Brain microvascular endothelial cell (primary cell): ENCODE measurements around the gene TGFBR1.

Experiments
- DNase-seq: peaks from one replicate; pipeline ENCODE4 v3.0.0-alpha.2; 2020
- H3K27ac ChIP-seq: fragments of 250-450 bp; sonication (Bioruptor Pico); 2 replicates; pipeline ENCODE4 v1.5.1; 2020; ENCODE audit warnings: mild to moderate bottlenecking, moderate library complexity
- H3K27me3 ChIP-seq: fragments of 250-450 bp; sonication (Bioruptor Pico); replicated peaks from 2 replicates; pipeline ENCODE4 v1.5.1; 2020; ENCODE audit warnings: mild to moderate bottlenecking
- H3K36me3 ChIP-seq: fragments of 250-450 bp; sonication (Bioruptor Pico); replicated peaks from 2 replicates; pipeline ENCODE4 v1.5.1; 2020; ENCODE audit warnings: mild to moderate bottlenecking
- H3K4me3 ChIP-seq: 2 replicates; pipeline ENCODE4 v1.5.1; 2011; ENCODE audit warnings: low read depth, mild to moderate bottlenecking, control low read depth, low read length, moderate library complexity
- in situ Hi-C: cut with HindIII; loops from 2 replicates; pipeline ENCODE4 v1.10.0; 2017; ENCODE audit warnings: low sequenced_read_pairs, low pct_ligation_motif_present
- TF ChIP-seq, protein P1 (sequence below): IDR thresholded peaks from 2 replicates; pipeline ENCODE4 v1.5.1; 2011; ENCODE audit warnings: low read depth, mild to moderate bottlenecking, moderate library complexity, low read length, control low read depth, inconsistent platforms; ENCODE audit errors: missing control alignments

TGFBR1 gene

DNA sequence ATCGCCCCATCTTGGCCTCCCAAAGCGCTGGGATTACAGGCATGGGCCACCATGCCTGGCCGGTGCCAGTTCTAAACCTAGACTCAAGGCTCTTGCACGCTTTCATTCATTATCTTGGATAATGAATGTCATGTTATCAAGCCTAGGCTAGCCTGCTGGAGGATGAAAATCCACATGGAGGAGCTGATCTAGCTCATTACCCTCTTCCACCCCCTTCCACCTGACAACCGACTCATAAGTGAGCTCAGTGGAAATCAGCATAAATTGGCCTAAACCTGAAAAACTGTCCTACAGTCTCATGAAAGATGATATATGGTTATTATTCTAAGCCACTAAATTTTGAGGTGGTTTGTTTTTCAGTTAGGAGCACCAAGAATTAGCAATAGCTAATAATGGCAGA, 3.6 kb upstream of the TGFBR1 start:
- H3K4me3 ChIP-seq, result no peak overlapping the region
- H3K27ac ChIP-seq, result no peak overlapping the region
- TF ChIP-seq, protein P1, sequence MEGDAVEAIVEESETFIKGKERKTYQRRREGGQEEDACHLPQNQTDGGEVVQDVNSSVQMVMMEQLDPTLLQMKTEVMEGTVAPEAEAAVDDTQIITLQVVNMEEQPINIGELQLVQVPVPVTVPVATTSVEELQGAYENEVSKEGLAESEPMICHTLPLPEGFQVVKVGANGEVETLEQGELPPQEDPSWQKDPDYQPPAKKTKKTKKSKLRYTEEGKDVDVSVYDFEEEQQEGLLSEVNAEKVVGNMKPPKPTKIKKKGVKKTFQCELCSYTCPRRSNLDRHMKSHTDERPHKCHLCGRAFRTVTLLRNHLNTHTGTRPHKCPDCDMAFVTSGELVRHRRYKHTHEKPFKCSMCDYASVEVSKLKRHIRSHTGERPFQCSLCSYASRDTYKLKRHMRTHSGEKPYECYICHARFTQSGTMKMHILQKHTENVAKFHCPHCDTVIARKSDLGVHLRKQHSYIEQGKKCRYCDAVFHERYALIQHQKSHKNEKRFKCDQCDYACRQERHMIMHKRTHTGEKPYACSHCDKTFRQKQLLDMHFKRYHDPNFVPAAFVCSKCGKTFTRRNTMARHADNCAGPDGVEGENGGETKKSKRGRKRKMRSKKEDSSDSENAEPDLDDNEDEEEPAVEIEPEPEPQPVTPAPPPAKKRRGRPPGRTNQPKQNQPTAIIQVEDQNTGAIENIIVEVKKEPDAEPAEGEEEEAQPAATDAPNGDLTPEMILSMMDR, result no peak
- H3K36me3 ChIP-seq, result no peaks in the 10 kb centered on the region
- no peaks in the 10 kb centered on the region for H3K27me3 ChIP-seq
- in situ Hi-C loops, result no loop called here
- no peak for DNase-seq

DNA sequence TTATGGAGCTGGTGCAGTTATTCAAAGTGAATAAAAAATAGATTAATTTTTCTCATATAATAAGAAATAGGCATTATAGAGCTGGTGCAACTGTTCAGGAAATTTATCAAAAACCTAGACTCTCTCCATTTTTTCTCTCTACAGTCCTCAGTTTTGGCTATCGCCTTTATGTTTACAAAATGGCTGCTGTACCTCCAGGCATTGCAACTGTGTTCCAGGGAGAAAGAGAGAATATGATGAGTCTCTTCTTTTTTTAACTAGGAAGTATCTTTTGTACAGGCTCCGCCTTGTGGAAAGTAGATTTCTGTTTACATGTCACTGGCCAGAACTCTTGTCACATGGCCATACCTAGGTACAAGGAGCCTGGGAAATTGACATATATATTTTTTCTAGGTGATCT, 3.1 kb upstream of the TGFBR1 start:
- TF ChIP-seq, protein P1, result no peak

DNA sequence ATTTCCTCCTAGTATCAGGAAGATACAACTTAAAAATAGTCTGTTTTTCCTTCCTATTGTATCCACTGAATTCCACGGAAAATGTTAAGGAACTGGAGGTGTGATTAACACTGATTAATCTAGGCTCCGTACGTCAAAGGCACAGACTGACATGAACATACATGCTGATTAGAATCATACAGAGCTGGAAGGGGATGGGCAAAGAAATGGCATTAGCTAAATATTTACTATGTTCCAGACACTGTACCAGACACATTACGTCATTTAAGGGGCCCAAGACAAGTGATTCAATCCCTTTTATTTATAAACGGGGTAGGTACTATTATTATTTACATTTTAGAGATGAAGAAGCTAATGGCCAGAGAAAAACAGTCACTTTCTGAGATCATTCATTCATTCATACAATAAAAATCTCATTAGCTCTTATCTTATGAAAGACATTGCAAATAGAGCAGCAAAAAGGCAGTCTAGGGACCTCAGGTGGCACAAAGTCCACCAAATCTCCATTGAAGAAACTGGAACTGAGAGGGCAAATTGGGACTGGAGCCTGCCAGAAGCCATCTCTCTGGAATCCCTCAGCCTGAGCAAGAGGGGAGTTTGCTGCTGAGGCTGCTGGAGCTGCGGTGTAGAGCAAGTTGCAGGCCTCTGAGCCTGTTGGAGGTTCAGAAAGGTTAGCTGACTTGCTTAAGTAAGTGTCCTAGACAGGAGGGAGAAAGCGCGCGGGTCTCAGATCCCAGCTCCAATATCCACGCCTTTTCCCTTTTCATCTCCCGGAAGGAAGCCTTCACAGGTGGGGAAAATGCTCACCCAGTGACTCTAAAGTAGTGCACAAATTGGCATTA, 1.6 kb upstream of the TGFBR1 start:
- no peak for DNase-seq
- Histone ChIP-seq H3K27me3 (no peaks in the 10 kb centered on the region), H3K27ac (no peak overlapping the region), H3K4me3 (no peak overlapping the region), H3K36me3 (no peaks in the 10 kb centered on the region)
- in situ Hi-C loops, result no loop called here
- TF ChIP-seq, protein P1, result no peak

More for the DNA sequence above, 3.1 kb upstream of the TGFBR1 start:
- Histone ChIP-seq H3K36me3 (no peaks in the 10 kb centered on the region), H3K27me3 (no peaks in the 10 kb centered on the region), H3K4me3 (no peak overlapping the region), H3K27ac (no peak overlapping the region)
- in situ Hi-C loops, result no loop called here
- DNase-seq, result no peak

DNA sequence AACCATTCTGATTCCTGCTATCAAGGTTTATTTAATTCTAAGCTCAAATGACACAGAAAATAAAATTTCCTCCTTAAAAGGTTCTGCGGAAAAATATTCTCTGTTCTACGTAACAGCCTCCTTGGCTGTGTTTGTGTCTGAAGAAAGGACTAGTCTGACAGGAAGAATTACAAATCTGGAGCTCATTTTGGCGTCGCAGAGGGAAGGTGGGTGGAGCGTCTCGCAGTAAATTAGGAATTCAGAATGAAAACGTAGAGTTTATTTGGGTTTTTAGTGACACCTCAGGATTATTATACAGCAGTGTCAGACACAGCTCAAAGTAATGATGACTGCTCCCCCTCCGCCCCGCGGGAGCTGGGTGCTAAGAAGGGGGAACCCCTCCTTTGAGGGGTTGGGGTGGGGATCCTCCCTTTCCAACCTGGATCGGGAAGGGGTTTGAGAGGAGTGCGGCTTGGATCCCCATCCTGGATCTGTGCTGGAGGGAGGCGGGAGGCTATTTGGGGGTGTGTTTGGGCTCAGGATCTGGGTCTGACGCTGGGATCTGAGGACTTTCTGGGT, 933 bp upstream of the TGFBR1 start:
- Histone ChIP-seq H3K27ac (peak overlapping the region; percentile 68), H3K36me3 (no peaks in the 10 kb centered on the region), H3K4me3 (peak overlapping the region; percentile 59), H3K27me3 (no peaks in the 10 kb centered on the region)
- in situ Hi-C loops, result no loop called here
- TF ChIP-seq, protein P1, result no peak
- peak; percentile 18 for DNase-seq

DNA sequence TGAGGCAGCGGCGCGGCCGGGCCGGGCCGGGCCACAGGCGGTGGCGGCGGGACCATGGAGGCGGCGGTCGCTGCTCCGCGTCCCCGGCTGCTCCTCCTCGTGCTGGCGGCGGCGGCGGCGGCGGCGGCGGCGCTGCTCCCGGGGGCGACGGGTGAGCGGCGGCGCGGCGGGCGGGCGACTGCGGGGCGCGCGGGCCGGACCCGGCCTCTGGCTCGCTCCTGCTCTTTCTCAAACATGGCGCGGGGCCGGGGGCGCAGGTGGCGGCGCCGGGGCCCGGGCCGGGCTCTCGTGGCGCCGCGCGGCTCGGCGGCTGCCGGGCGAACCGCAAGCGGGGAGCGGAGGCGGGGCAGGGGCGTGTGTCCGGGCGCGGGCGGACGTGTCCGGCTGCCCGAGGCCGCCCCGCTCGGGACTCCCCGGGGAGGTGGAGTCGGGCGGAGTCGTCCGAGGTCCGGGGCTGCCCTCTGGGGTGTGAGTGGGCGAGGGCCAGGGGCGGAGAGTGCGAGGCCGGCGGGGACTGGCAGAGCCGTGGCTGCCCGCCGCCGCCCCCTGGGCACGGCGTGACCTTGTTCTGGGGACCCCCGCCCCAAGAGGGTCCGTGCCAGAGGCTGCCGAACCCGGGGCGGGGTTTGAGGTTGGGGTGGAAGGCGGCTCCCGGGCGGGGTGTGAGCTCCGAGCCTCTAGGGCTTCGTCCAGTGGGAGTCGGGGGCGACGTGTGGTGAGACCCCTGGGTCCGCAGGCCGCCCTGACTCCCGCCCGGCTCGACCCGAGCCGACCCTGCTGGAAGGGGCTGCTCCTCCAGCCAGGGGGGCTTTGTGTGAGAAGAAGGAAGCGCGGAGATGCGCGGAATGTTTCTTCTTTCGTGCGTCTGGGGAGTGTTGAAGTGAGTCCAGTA, 485 bp downstream of the TGFBR1 start:
- in situ Hi-C loops, result no loop called here
- no peaks in the 10 kb centered on the region for H3K36me3 ChIP-seq
- peak overlapping the region; percentile 95 for H3K27ac ChIP-seq
- peak overlapping the region; percentile 67 for H3K4me3 ChIP-seq
- no peaks in the 10 kb centered on the region for H3K27me3 ChIP-seq
- TF ChIP-seq, protein P1, result no peak
- DNase-seq, result peak; percentile 71
